GM18867 (cell line): ENCODE measurements around the gene ACTR2.

Source experiments
- ATAC-seq: cut with Tn5 transposase; IDR thresholded peaks from one replicate; pipeline ENCODE4 v1.9.1; 2021; ENCODE audit warnings: mild to moderate bottlenecking, moderate library complexity; ENCODE audit not compliant: unreplicated experiment

The ACTR2 gene

GRCh38 chr2:65277791-65278483 lies 50.3 kb downstream of the ACTR2 start:
- no peak for ATAC-seq

- ATAC-seq = no peak
These were observed 50.9 kb downstream of the ACTR2 start for GRCh38 chr2:65278531-65278981.

GRCh38 chr2:65279756-65280155 lies 52.1 kb downstream of the ACTR2 start:
- ATAC-seq = no peak

GRCh38 chr2:65281627-65282351 lies 54.2 kb downstream of the ACTR2 start:
- no peak for ATAC-seq

DNA sequence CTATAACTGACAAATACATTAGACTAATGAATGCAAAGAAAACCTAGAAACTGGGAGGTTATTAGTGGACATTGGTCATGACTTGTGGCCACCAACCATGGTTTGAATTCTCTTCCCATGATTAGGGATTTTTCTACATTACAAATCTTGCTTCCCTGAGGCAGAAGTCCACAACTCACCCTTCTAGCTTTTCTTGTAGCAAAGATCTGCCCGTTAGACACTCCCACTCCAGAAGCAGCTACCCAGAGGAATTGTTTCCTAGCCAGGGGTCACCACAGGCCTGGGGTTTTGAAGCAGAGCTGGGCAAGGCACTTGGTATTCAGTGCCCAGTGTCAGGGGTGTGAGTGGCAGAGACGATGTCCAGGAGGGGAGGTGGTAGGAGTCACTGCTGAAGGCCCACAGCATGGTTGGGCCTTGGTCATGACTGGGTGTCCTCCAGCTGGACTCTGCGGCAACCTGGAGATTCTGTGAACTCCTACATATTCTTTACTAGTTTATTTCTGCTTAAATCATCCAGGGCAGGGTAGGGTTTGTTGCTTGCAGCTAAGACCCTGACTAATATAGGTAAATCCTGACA lies 54.9 kb downstream of the ACTR2 start:
- no peak for ATAC-seq

GRCh38 chr2:65287364-65287763 lies 59.7 kb downstream of the ACTR2 start:
- ATAC-seq = no peak

GRCh38 chr2:65291216-65292105 lies 63.8 kb downstream of the ACTR2 start:
- no peak for ATAC-seq

DNA sequence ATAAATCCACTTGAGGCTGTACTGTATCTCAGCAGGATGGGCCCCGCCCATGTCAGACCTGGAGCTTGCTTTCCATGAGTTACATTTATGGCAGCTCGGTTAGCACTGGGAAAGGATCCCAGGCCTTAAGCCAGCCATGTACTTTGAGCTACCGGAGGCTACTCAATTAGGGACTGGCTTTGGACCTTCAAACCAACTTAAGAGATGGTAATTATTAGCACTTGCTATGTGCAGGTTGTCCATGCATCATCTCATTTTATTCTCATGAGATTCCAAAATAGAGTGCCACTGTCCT lies 64.4 kb downstream of the ACTR2 start:
- ATAC-seq = no peak

DNA sequence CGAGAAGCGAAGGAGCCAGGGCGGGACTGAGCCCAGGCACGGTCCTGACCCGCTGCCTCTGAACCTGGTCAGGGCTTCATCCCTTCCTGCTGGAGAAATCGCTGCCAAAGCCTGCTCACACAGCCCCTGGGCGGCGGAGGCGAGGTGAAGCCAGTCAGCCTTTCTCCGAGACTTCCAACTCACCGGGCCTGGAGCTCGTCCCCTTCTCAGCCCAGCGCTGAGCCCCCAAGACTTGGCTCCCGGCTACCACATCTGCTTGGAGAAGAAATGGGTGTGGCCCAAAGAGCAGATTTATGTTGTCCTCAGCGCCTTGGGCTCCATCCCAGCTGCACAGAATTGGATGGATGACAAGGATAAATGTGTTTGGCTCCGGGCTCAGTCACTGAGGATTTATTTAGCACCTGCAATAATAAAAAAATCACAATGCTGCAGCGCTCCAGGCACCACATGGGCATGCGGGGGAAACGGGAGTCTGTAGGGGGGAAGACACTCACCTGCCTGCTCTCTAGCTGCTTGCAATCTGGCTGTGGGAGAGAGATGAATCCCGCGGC lies 64.9 kb downstream of the ACTR2 start:
- ATAC-seq = no peak

- no peak for ATAC-seq
These were observed 65.7 kb downstream of the ACTR2 start for GRCh38 chr2:65293376-65293775.

- no peak for ATAC-seq
These were observed 66.5 kb downstream of the ACTR2 start for GRCh38 chr2:65294136-65294535.

GRCh38 chr2:65294701-65295100 lies 67.1 kb downstream of the ACTR2 start:
- no peak for ATAC-seq

DNA sequence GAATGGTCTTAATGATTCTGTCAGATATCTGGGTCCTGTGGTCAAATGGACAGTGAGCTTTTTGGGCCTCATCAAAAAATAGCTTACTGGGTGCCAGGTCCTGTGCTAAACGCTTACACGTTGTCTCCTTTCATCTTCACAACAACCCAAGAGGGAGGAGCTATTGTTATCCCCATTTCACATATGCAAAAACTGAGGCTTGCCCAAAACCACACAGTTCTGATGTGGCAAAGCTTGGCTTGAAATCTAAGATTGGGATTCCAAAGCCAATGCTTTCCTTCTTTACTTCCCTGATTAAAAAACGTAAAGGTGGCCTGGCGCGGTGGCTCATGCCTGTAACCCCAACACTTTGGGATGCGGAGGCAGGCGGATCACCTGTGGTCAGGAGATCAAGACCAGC lies 69.3 kb downstream of the ACTR2 start:
- no peak for ATAC-seq

DNA sequence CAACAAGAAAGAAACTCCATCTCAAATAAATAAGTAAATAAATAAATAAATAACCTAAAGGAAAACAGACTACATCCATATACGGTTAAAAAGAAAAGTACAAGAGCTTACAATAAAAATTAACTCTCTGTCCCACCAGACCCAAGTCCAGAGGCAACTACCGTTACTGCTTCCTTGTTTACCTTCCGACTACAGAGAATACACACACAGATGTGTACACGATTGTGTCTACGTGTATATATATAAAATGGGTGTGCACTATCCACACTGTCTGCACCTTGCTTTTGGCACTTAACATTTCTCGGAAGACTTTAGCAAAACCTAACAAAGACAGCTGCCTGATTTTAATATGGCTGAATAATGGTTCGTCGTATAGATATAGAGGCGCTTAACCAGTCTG lies 69.9 kb downstream of the ACTR2 start:
- no peak for ATAC-seq

DNA sequence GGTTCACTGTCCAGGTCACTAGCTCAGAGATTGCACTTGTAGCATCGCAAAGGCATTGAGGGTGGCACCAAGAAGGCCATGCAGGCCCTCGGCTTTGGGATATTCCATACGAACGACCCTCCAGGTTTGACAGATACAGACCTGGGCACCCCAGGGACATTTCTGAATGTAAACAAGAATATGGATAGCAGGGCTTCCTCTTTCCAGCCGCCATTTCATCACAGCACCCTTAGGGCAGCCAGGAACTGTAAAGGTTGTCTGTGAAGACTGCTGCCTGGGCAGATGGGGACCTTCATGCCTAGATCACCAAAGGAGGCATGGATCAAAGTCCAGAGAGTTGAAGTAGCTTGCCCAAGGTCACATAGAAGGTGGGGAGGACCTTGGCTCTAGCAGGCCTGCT lies 70.5 kb downstream of the ACTR2 start:
- no peak for ATAC-seq

DNA sequence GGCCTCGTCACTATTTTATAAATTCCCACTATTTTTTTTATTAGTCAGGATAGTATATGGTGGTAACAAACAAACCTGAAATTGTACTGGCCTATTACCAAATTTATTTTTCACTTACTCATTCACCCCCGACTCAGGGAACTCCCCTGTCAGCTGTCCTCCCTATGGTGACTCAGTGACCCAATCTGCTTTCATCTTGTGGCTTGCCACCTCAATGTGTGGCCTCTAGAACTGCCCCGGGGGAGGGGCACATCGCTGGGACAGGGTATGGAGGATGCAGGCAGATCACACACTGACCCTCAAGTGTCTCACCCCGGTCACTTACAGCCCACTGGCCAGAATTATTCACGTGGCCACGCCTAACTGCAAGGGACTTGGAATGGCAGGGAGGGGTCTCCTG lies 71.6 kb downstream of the ACTR2 start:
- no peak for ATAC-seq

- ATAC-seq = no peak
These were observed 72.6 kb downstream of the ACTR2 start for GRCh38 chr2:65300134-65300760.

GRCh38 chr2:65300761-65301711 lies 73.4 kb downstream of the ACTR2 start:
- ATAC-seq = peak; percentile 85

GRCh38 chr2:65305934-65306333 lies 78.3 kb downstream of the ACTR2 start:
- ATAC-seq = no peak

GRCh38 chr2:65309699-65310098 lies 82.1 kb downstream of the ACTR2 start:
- ATAC-seq = no peak
